ENCODE measurements around the gene MAP4K5. TPM values are rescaled to one million over a fixed set of nuclear protein-coding genes. Genes with fewer than 3 reads are reported as not detected.

Gene MAP4K5
- total and polyA plus RNA-seq, 2 experiments from 2014 or later: 98.0 to 166 TPM

DNA sequence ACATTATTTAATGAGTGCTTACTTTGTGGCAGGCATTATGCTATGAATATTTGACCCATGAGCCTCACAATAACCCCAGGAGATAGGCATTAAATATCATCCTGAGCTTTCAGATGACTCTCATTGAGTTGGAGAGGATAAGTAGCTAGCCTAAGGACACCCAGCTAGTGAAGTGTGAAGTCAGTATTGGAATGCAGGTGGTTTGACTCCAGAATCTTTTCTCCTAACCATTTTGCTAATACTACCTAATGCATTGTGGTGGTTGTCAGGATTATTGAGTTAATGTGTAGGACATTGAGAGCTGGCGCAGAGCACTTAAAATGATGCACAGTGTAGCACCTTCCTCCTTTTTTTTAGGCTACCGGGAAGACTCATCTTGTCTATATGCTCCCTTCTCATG is 131.9 kb downstream of the MAP4K5 start:
- Histone ChIP-seq H3F3A (ENCODE audit: insufficient read depth) (peaks cover 28% of the 10 kb centered on the region), H3K9ac (no peak overlapping the region), H3K4me1 (ENCODE audit: insufficient read depth) (peaks cover 20% of the 10 kb centered on the region), H3K36me3 (ENCODE audit: low read depth) (no peaks in the 10 kb centered on the region), H4K20me1 (ENCODE audit: insufficient read depth) (no peaks in the 10 kb centered on the region), H3K4me2 (ENCODE audit: unreplicated experiment) (no peak overlapping the region), H3K79me2 (ENCODE audit: insufficient read depth) (no peaks in the 10 kb centered on the region), H3K27ac (no peak overlapping the region), H3K9me3 (ENCODE audit: low read depth) (no peaks in the 10 kb centered on the region), H3K27me3 (replicated peaks; ENCODE audit: insufficient read depth) (no peaks in the 10 kb centered on the region), H3K9me2 (ENCODE audit: insufficient read depth) (no peaks in the 10 kb centered on the region), H2AFZ (no peak overlapping the region), H3K4me3 (no peak overlapping the region)
- TF ChIP-seq EZH2phosphoT487 (IDR thresholded peaks at IDR 0.05; ENCODE audit: insufficient read depth, low read depth): no peak
- TF ChIP-seq EZH2 (IDR thresholded peaks at IDR 0.05; ENCODE audit: insufficient read depth, poor library complexity, severe bottlenecking): no peak
- in situ Hi-C loops (cut with MboI): no loop called here
- 78 to 84% methylated on average over 2 of the region's 2 CpGs for WGBS, 2 experiments (ENCODE audit: low coverage in 1 of 2, low lambda C conversion rate in 2 of 2, missing lambda C conversion rate in 2 of 2)
- no peak for DNase-seq

DNA sequence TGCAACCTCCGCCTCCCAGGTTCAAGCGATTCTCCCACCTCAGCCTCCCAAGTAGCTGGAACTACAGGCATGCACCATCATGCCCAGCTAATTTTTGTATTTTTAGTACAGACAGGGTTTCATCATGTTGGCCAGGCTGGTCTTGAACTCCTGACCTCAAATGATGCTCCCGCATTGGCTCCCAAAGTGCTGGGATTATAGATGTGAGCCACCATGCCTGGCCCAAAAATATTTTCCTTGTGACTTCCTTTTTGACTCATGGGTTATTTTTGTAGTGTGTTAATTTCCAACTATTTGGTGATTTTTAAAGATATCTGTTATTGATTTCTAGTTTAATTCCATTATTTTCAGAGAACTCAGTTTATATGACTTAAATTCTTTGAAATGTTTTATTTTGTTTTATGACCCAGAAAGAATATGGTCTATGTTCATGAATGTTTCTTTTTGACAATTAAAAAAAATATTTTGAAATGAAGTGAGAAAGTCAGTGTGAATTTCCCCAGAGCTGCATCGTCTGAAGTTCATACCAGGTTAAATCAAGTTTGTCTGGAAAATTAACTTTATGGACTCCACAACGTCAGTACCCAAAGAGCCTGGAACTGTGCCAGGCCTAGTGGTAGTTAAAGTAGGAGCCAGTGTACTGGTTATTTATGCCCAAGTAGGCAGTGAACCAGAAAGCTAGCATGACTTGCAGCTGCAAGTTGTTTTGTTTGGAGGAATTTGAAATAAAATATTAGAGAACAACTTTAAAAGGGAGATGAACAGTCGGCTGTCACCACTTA is 132.9 kb downstream of the MAP4K5 start:
- no peaks in the 10 kb centered on the region for H3K9me3 ChIP-seq (ENCODE audit: low read depth)
- H3K36me3 ChIP-seq (ENCODE audit: low read depth): no peaks in the 10 kb centered on the region
- H3K4me3 ChIP-seq: no peak overlapping the region
- no peaks in the 10 kb centered on the region for H3K9me2 ChIP-seq (ENCODE audit: insufficient read depth)
- peak; percentile 71 for DNase-seq
- in situ Hi-C loops (cut with MboI): no loop called here
- no peaks in the 10 kb centered on the region for H3K79me2 ChIP-seq (ENCODE audit: insufficient read depth)
- H3K4me2 ChIP-seq (ENCODE audit: unreplicated experiment): no peak overlapping the region
- peaks cover 20% of the 10 kb centered on the region for H3K4me1 ChIP-seq (ENCODE audit: insufficient read depth)
- no peak overlapping the region for H2AFZ ChIP-seq
- peaks cover 28% of the 10 kb centered on the region for H3F3A ChIP-seq (ENCODE audit: insufficient read depth)
- no peak for TF ChIP-seq EZH2 (IDR thresholded peaks at IDR 0.05; ENCODE audit: insufficient read depth, poor library complexity, severe bottlenecking)
- no peak for TF ChIP-seq EZH2phosphoT487 (IDR thresholded peaks at IDR 0.05; ENCODE audit: insufficient read depth, low read depth)
- H3K27ac ChIP-seq: peak overlapping the region; percentile 20
- no peaks in the 10 kb centered on the region for H3K27me3 ChIP-seq (replicated peaks; ENCODE audit: insufficient read depth)
- H3K9ac ChIP-seq: no peak overlapping the region
- 20 to 22% methylated on average over 6 of the region's 6 CpGs for WGBS, 2 experiments (ENCODE audit: low coverage in 1 of 2, low lambda C conversion rate in 2 of 2, missing lambda C conversion rate in 2 of 2)
- H4K20me1 ChIP-seq (ENCODE audit: insufficient read depth): no peaks in the 10 kb centered on the region

- peak overlapping the region; percentile 91; the same call in 1 of the 2 replicates for H2AFZ ChIP-seq
- H3K27ac ChIP-seq: no peak overlapping the region
- no peaks in the 10 kb centered on the region for H3K9me3 ChIP-seq (ENCODE audit: low read depth)
- H3K27me3 ChIP-seq (replicated peaks; ENCODE audit: insufficient read depth): no peaks in the 10 kb centered on the region
- H4K20me1 ChIP-seq (ENCODE audit: insufficient read depth): no peaks in the 10 kb centered on the region
- no peaks in the 10 kb centered on the region for H3K9me2 ChIP-seq (ENCODE audit: insufficient read depth)
- H3K36me3 ChIP-seq (ENCODE audit: low read depth): no peaks in the 10 kb centered on the region
- peaks cover 15% of the 10 kb centered on the region for H3K4me1 ChIP-seq (ENCODE audit: insufficient read depth)
- DNase-seq: no peak
- in situ Hi-C loops (cut with MboI): no loop called here
- whole genome bisulfite sequencing, 2 experiments (ENCODE audit: low coverage in 1 of 2, low lambda C conversion rate in 2 of 2, missing lambda C conversion rate in 2 of 2): 92 to 100% methylated on average over 2 of the region's 2 CpGs
- H3K4me2 ChIP-seq (ENCODE audit: unreplicated experiment): no peak overlapping the region
- TF ChIP-seq EZH2 (IDR thresholded peaks at IDR 0.05; ENCODE audit: insufficient read depth, poor library complexity, severe bottlenecking) (no peak), EZH2phosphoT487 (IDR thresholded peaks at IDR 0.05; ENCODE audit: insufficient read depth, low read depth) (no peak)
- H3K79me2 ChIP-seq (ENCODE audit: insufficient read depth): no peaks in the 10 kb centered on the region
- peaks cover 20% of the 10 kb centered on the region for H3F3A ChIP-seq (ENCODE audit: insufficient read depth)
- H3K9ac ChIP-seq: no peak overlapping the region
- H3K4me3 ChIP-seq: no peak overlapping the region
These were observed 134.2 kb downstream of the MAP4K5 start for GRCh38 chr14:50398189-50398580.

DNA sequence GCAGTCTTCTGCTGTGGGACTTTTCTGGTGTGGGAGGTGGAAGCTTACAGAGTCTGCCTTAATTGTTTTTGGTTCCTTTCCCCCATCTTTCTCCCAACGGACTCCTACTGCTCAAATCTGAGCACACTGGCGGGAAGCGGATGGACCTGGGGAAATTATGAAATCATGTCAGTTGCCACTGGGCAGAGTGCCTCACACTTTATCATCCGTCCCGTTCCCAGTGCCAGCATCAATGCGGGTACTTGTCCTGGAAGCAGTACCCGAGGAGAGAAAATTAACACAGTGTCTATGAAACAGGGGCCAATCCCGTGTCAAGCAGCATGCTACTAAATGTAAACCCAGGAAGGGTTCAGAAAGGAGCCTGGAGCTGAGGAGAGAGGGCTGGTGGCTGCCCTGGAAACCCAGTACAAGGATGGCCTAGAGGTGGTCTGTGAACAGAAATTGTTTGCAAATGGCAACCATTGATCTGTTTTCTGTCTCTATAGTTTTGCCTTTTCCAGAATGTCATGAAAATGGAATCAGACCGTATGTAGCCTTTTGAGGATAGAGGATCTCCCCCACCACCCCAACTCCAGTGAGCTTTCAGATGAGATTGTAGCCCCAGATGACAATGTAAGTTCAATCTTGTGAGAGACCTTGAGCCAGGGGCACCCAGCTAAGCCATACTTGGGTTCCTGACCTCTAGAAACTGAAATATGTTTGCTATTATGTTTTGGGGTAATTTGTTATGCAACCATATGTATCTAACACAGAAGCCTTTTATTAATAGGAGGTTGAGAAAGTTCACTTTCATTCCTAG is 134.8 kb downstream of the MAP4K5 start:
- peak overlapping the region; percentile 89 for H3K9ac ChIP-seq
- no peaks in the 10 kb centered on the region for H3K79me2 ChIP-seq (ENCODE audit: insufficient read depth)
- H3K27ac ChIP-seq: peak overlapping the region; percentile 75
- H3K9me3 ChIP-seq (ENCODE audit: low read depth): no peaks in the 10 kb centered on the region
- in situ Hi-C loops (cut with MboI): no loop called here
- H2AFZ ChIP-seq: peak overlapping the region; percentile 91
- H3K9me2 ChIP-seq (ENCODE audit: insufficient read depth): no peaks in the 10 kb centered on the region
- peaks cover 14% of the 10 kb centered on the region for H3K4me1 ChIP-seq (ENCODE audit: insufficient read depth)
- H3K4me2 ChIP-seq (ENCODE audit: unreplicated experiment): peak overlapping the region; percentile 86
- TF ChIP-seq EZH2phosphoT487 (IDR thresholded peaks at IDR 0.05; ENCODE audit: insufficient read depth, low read depth): no peak
- TF ChIP-seq EZH2 (IDR thresholded peaks at IDR 0.05; ENCODE audit: insufficient read depth, poor library complexity, severe bottlenecking): no peak
- H3K27me3 ChIP-seq (replicated peaks; ENCODE audit: insufficient read depth): no peaks in the 10 kb centered on the region
- H3K36me3 ChIP-seq (ENCODE audit: low read depth): no peaks in the 10 kb centered on the region
- WGBS, 2 experiments (ENCODE audit: low coverage in 1 of 2, low lambda C conversion rate in 2 of 2, missing lambda C conversion rate in 2 of 2): 4 to 7% methylated on average over 9 of the region's 9 CpGs
- DNase-seq: peak; percentile 63
- peaks cover 17% of the 10 kb centered on the region for H3F3A ChIP-seq (ENCODE audit: insufficient read depth)
- H4K20me1 ChIP-seq (ENCODE audit: insufficient read depth): no peaks in the 10 kb centered on the region
- H3K4me3 ChIP-seq: peak overlapping the region; percentile 86

Measured in GM23248 (cell line).